Subcutaneous abdominal adipose tissue (tissue), 5 donors: ENCODE measurements around the gene INAVA.

Experiments used
- H3K27ac ChIP-seq: one replicate; pipeline ENCODE4 v1.7.0; 2013; ENCODE audit warnings: low read depth, mild to moderate bottlenecking, inconsistent platforms, low read length, moderate library complexity
- H3K27me3 ChIP-seq, 5 donors: one replicate each; pipeline ENCODE4 v1.7.0; 2013; ENCODE audit warnings: low read length in 5 of 5, inconsistent platforms in 1 of 5; ENCODE audit not compliant: control insufficient read depth in 5 of 5, insufficient read depth in 4 of 5
- H3K36me3 ChIP-seq, 5 donors: one replicate each; pipeline ENCODE4 v1.7.0; 2013; ENCODE audit warnings: low read length in 5 of 5; ENCODE audit not compliant: control insufficient read depth in 5 of 5, insufficient read depth in 5 of 5
- H3K4me1 ChIP-seq, 5 donors: one replicate each; pipeline ENCODE4 v1.7.0; 2013; ENCODE audit warnings: low read length in 5 of 5, mild to moderate bottlenecking in 3 of 5, moderate library complexity in 1 of 5; ENCODE audit not compliant: control insufficient read depth in 5 of 5, insufficient read depth in 5 of 5
- H3K4me3 ChIP-seq, 5 donors: one replicate each; pipeline ENCODE4 v1.7.0; 2013; ENCODE audit warnings: low read length in 5 of 5, low read depth in 1 of 5
- H3K9ac ChIP-seq, 5 donors: one replicate each; pipeline ENCODE4 v1.7.0; 2013; ENCODE audit warnings: low read length in 5 of 5, mild to moderate bottlenecking in 4 of 5, moderate library complexity in 3 of 5
- H3K9me3 ChIP-seq, 5 donors: one replicate each; pipeline ENCODE4 v1.7.0; 2013; ENCODE audit warnings: low read length in 5 of 5; ENCODE audit not compliant: control insufficient read depth in 5 of 5
- donor health status: healthy.
- donor health status: healthy.
- donor health status: healthy.
- donor health status: healthy.
- donor health status: healthy.

Gene INAVA

GRCh38 chr1:200916152-200916551 is 21.5 kb downstream of the INAVA start:
- H3K4me1 ChIP-seq = no peaks in the 10 kb centered on the region
- no peak overlapping the region for H3K27ac ChIP-seq

DNA sequence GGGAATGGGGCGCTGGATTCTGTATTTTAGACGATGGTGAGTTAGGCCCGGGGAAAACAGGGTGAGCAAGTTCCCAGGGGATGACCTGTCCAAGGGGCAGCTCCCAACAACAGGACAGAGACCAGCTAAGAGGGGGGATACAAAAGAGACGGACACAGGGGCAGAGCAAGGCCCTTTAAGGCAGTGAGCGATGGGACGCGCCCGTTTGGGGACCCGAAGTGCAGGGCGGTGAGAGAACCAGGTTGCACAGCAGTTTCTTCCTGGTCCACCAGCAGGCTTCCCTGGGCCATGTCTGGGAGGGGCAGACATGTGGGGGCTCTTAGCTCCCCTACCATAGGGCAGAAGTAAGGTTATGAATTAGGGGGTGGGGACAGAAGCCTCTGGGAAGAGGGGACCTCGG is 22.0 kb downstream of the INAVA start:
- no peaks in the 10 kb centered on the region for H3K4me1 ChIP-seq
- H3K4me3 ChIP-seq = no peak overlapping the region
- no peak overlapping the region for H3K27ac ChIP-seq
- H3K9me3 ChIP-seq = no peaks in the 10 kb centered on the region
- peaks cover 0 to 8% (median 0%) of the 10 kb centered on the region in 5 donors for H3K27me3 ChIP-seq
- H3K36me3 ChIP-seq = no peaks in the 10 kb centered on the region
- no peak overlapping the region for H3K9ac ChIP-seq

More at GRCh38 chr1:200916152-200916551, 21.5 kb downstream of the INAVA start:
- H3K9ac ChIP-seq = no peak overlapping the region
- peaks cover 0 to 8% (median 0%) of the 10 kb centered on the region in 5 donors for H3K27me3 ChIP-seq
- H3K4me3 ChIP-seq = no peak overlapping the region
- no peaks in the 10 kb centered on the region for H3K36me3 ChIP-seq
- H3K9me3 ChIP-seq = no peaks in the 10 kb centered on the region

GRCh38 chr1:200917291-200917817 is 22.7 kb downstream of the INAVA start:
- Histone ChIP-seq H3K9ac (no peak overlapping the region), H3K4me1 (no peaks in the 10 kb centered on the region), H3K27ac (no peak overlapping the region)

DNA sequence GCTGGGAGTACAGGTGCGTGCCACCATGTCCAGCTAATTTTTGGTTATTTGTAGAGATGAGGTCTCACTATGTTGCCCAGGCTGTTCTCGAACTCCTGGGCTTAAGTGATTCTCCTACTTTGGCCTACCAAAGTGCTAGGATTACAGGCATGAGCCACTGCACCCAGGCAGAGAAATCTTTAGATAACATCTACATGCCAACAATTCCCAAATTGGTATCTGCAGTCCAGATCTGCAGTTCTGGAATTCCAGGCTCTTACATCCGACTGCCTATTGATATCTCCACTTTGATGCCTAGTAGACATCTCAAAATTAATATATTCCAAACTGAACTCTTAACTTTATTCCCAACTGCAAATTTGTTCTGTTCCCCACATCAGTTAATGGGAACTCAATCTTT is 23.3 kb downstream of the INAVA start:
- Histone ChIP-seq H3K9me3 (no peaks in the 10 kb centered on the region), H3K4me1 (no peaks in the 10 kb centered on the region), H3K4me3 (no peak overlapping the region), H3K9ac (no peak overlapping the region), H3K36me3 (no peaks in the 10 kb centered on the region), H3K27ac (no peak overlapping the region), H3K27me3 (peaks cover 0 to 8% (median 0%) of the 10 kb centered on the region in 5 donors)

More at GRCh38 chr1:200917291-200917817, 22.7 kb downstream of the INAVA start:
- Histone ChIP-seq H3K4me3 (no peak overlapping the region), H3K9me3 (no peaks in the 10 kb centered on the region), H3K36me3 (no peaks in the 10 kb centered on the region), H3K27me3 (peaks cover 0 to 8% (median 0%) of the 10 kb centered on the region in 5 donors)

DNA sequence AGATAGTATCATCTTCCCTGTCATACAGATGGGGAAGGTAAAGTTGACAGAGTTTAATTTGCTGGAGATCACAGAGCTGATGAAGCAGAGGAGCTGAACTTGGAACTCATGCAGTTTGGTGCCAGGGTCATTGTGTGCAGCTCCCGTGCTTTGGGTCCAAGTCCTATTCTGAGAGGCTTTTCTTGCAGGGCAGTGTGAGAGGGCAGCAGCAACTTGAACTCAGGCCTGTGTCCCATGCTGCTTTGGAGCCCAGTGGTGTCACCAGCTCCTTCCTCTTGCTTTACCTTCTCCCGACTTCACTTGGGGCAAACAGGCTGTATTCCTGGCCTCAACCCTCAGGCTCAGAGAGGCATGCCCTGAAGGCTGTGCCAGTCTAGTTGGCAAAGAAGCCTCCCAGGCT is 24.7 kb downstream of the INAVA start:
- Histone ChIP-seq H3K4me3 (no peak overlapping the region), H3K36me3 (no peaks in the 10 kb centered on the region), H3K9me3 (no peaks in the 10 kb centered on the region), H3K27me3 (peaks cover 0 to 8% (median 0%) of the 10 kb centered on the region in 5 donors), H3K27ac (no peak overlapping the region), H3K4me1 (no peaks in the 10 kb centered on the region), H3K9ac (no peak overlapping the region)

GRCh38 chr1:200921571-200922110 is 26.9 kb downstream of the INAVA start:
- H3K9me3 ChIP-seq = no peaks in the 10 kb centered on the region

DNA sequence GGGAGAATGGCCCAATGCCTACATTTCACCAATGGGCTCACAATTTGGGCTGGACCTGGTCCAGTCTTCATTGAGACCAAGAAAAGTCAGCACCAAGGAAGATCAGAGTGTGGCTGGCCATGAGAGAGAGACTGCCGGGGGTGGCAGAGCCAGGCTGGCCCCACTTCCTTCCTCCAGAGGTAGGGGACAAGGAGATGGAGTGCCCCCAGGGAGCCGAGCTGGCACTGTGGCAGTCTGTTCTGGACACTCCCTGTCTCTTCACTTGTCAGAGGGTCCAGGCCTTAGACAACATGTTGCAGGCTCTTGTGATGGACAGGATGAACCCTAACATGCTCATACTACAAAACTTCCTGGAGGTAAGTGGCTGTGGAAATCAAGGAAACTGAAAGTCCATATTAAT is 27.7 kb downstream of the INAVA start:
- H3K36me3 ChIP-seq = no peaks in the 10 kb centered on the region

More at GRCh38 chr1:200921571-200922110, 26.9 kb downstream of the INAVA start:
- Histone ChIP-seq H3K27ac (no peak overlapping the region), H3K36me3 (no peaks in the 10 kb centered on the region), H3K27me3 (no peaks in the 10 kb centered on the region), H3K4me1 (no peaks in the 10 kb centered on the region), H3K4me3 (no peak overlapping the region), H3K9ac (no peak overlapping the region)

DNA sequence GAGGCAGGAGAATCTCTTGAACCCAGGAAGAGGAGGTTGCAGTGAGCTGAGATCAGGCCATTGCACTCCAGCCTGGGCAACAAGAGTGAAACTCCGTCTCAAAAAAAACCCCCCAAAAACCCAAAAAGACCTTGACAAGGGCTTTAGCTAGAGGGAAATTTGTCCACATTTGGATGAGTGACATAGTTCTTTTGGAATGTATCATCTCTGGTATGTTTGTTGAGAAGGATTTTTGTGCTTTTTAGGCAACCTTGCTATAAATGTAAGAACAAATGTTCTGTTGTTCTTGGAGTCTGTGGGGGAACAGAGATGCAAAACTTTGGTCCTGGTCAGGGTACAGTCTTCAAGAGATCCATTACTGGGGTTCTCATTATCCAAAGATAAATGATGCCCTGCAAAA is 28.9 kb downstream of the INAVA start:
- Histone ChIP-seq H3K27me3 (no peaks in the 10 kb centered on the region), H3K36me3 (no peaks in the 10 kb centered on the region), H3K9ac (no peak overlapping the region), H3K27ac (no peak overlapping the region), H3K4me1 (no peaks in the 10 kb centered on the region), H3K9me3 (no peaks in the 10 kb centered on the region), H3K4me3 (no peak overlapping the region)

More for the DNA sequence above, 27.7 kb downstream of the INAVA start:
- H3K4me3 ChIP-seq = no peak overlapping the region
- no peak overlapping the region for H3K27ac ChIP-seq
- H3K27me3 ChIP-seq = no peaks in the 10 kb centered on the region
- H3K4me1 ChIP-seq = no peaks in the 10 kb centered on the region
- H3K9me3 ChIP-seq = no peaks in the 10 kb centered on the region
- H3K9ac ChIP-seq = no peak overlapping the region

DNA sequence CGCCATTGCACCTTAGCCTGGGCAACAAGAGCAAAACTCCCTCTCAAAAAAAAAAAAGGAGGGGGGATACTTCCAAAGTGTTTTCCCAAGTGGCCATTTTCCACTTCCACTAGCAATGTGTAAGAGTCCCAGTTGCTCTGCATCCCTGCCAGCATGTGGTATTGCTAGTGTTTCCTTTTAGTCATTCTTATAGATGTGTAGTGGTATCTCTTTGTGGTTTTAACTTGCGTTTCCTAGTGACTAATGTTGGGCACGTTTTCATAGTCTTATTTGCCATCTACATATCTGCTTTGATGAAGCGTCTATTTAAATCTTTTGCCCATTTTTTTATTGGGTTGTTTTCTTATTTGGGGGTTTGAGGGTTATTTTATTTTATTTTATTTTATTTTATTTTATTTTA is 31.1 kb downstream of the INAVA start:
- no peak overlapping the region for H3K27ac ChIP-seq
- H3K9me3 ChIP-seq = no peaks in the 10 kb centered on the region
- no peaks in the 10 kb centered on the region for H3K4me1 ChIP-seq
- no peak overlapping the region for H3K4me3 ChIP-seq
- no peak overlapping the region for H3K9ac ChIP-seq
- no peaks in the 10 kb centered on the region for H3K27me3 ChIP-seq
- no peaks in the 10 kb centered on the region for H3K36me3 ChIP-seq

- H3K4me1 ChIP-seq = no peaks in the 10 kb centered on the region
- H3K36me3 ChIP-seq = no peaks in the 10 kb centered on the region
- no peaks in the 10 kb centered on the region for H3K27me3 ChIP-seq
- no peak overlapping the region for H3K27ac ChIP-seq
- H3K9me3 ChIP-seq = peaks cover 0 to 4% (median 0%) of the 10 kb centered on the region in 5 donors
- H3K4me3 ChIP-seq = no peak overlapping the region
- H3K9ac ChIP-seq = no peak overlapping the region
Measured at GRCh38 chr1:200929530-200930278, 35.0 kb downstream of the INAVA start.
